A673 (cell line): Measurements from ENCODE around the gene SH2D2A.

ENCODE experiments used
- CTCF ChIP-seq: fragments of 300-800, 200-600 bp; sonication (generic); conservative IDR thresholded peaks from 2 replicates; pipeline ENCODE4 v1.5.1; 2017; ENCODE audit warnings: low read depth, mild to moderate bottlenecking, antibody characterized with exemption, low read length, moderate library complexity, mixed read lengths
- EZH2 ChIP-seq: fragments of 200-600 bp; sonication (generic); IDR thresholded peaks from 2 replicates; pipeline ENCODE4 v1.6.1; 2017; ENCODE audit warnings: borderline replicate concordance, low read depth, mild to moderate bottlenecking, mixed read lengths, antibody characterized with exemption, low read length; ENCODE audit not compliant: poor library complexity, severe bottlenecking

- TF ChIP-seq CTCF = no peak
- TF ChIP-seq EZH2 = no peak
These were observed 28.5 kb downstream of the SH2D2A start for GRCh38 chr1:156788136-156788535.
